Activated naive CD4-positive, alpha-beta T cell treated with anti-CD3 and anti-CD28 coated beads, Interleukin-2, amount 50 U/mL, for 24 hours (primary cell): Measurements from ENCODE around the gene RAB3C.

ENCODE experiments used
- H3K27ac Mint-ChIP-seq: one replicate; pipeline ENCODE4 v1.8.0; 2021; ENCODE audit warnings: mild to moderate bottlenecking, mixed read lengths
- H3K27me3 Mint-ChIP-seq: one replicate; pipeline ENCODE4 v1.8.0; 2021; ENCODE audit warnings: mixed read lengths
- H3K36me3 Mint-ChIP-seq: one replicate; pipeline ENCODE4 v1.8.0; 2021; ENCODE audit warnings: mixed read lengths
- H3K4me1 Mint-ChIP-seq: one replicate; pipeline ENCODE4 v1.8.0; 2021; ENCODE audit warnings: mixed read lengths
- H3K4me3 Mint-ChIP-seq: one replicate; pipeline ENCODE4 v1.8.0; 2021; ENCODE audit warnings: mild to moderate bottlenecking, mixed read lengths
- H3K9me3 Mint-ChIP-seq: one replicate; pipeline ENCODE4 v1.8.0; 2021; ENCODE audit warnings: mixed read lengths

RAB3C gene

GRCh38 chr5:58635416-58635815 lies 52.5 kb downstream of the RAB3C start:
- H3K36me3 Mint-ChIP-seq: no peaks in the 10 kb centered on the region
- no peak overlapping the region for H3K27ac Mint-ChIP-seq
- H3K9me3 Mint-ChIP-seq: peaks cover 6% of the 10 kb centered on the region
- H3K4me1 Mint-ChIP-seq: no peaks in the 10 kb centered on the region
- H3K4me3 Mint-ChIP-seq: no peak overlapping the region
- peaks cover 6% of the 10 kb centered on the region for H3K27me3 Mint-ChIP-seq

DNA sequence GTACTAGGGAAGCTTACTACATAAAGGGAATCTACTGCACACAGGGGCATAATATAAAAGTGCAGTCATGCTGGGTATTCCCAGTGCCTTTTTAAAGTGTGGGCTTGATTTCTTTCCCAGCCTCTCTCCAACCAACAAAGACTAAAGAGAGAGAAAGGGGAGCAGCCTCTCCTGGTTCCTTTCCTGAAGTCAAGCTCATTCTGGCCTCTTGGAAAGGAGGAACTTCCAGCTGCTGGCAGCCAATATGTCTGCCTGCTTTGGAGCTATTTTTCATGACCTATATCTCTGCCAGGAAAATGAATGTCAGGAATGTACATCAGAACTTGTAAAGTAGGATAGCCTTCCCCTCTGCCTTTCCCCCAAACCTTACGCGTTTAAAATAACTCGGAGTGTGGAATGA lies 57.1 kb downstream of the RAB3C start:
- Mint-ChIP-seq H3K27me3 (peaks cover 5% of the 10 kb centered on the region), H3K27ac (no peak overlapping the region), H3K4me1 (no peaks in the 10 kb centered on the region), H3K9me3 (no peaks in the 10 kb centered on the region), H3K36me3 (no peaks in the 10 kb centered on the region), H3K4me3 (no peak overlapping the region)

GRCh38 chr5:58641533-58641932 lies 58.7 kb downstream of the RAB3C start:
- Mint-ChIP-seq H3K9me3 (no peaks in the 10 kb centered on the region), H3K4me3 (no peak overlapping the region), H3K27ac (no peak overlapping the region), H3K27me3 (peaks cover 2% of the 10 kb centered on the region), H3K4me1 (no peaks in the 10 kb centered on the region), H3K36me3 (no peaks in the 10 kb centered on the region)

DNA sequence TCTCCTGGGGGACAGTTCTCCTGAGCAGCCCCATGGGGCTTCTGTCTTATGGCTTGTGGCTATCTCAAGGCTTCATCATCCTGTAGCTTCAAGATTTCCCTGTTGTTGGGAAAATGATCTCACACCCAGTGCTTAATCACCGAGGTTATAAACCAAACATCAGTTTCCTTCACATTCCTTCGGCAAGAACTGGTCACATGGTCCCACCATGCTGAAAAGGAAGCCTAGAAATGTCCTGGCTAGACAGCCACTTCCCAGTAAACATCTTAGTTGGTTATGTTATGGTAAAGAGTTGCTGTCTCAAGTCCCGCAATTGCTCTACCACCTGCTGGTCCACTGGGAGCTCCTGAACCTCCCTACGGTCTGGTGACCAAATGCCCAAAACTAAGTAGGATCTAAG lies 66.0 kb downstream of the RAB3C start:
- Mint-ChIP-seq H3K9me3 (no peaks in the 10 kb centered on the region), H3K27me3 (no peaks in the 10 kb centered on the region), H3K4me3 (no peak overlapping the region), H3K36me3 (no peaks in the 10 kb centered on the region), H3K4me1 (no peaks in the 10 kb centered on the region), H3K27ac (no peak overlapping the region)

DNA sequence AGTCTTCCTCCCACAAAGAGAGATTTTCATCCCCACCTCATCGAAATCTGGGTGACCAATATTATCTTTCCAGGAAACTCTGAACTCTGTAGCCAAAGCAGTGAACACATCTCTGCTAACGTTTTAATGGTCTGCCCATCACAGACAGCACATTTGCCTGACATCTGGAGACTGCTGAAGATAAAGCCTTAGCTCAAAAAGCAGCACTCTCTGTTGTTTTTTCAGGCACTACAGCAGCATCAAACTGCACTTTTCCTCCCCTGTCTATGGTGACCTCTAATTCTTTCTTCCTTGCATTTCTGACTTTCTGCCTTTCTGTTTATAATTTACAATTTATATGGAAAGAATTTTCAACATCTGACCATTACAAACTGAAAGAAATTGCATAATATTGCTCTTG lies 66.8 kb downstream of the RAB3C start:
- Mint-ChIP-seq H3K36me3 (no peaks in the 10 kb centered on the region), H3K4me3 (no peak overlapping the region), H3K9me3 (no peaks in the 10 kb centered on the region), H3K4me1 (no peaks in the 10 kb centered on the region), H3K27ac (no peak overlapping the region), H3K27me3 (no peaks in the 10 kb centered on the region)

GRCh38 chr5:58653521-58653920 lies 70.6 kb downstream of the RAB3C start:
- no peak overlapping the region for H3K4me3 Mint-ChIP-seq
- no peaks in the 10 kb centered on the region for H3K4me1 Mint-ChIP-seq

GRCh38 chr5:58666141-58666540 lies 83.3 kb downstream of the RAB3C start:
- peaks cover 4% of the 10 kb centered on the region for H3K9me3 Mint-ChIP-seq

More at GRCh38 chr5:58653521-58653920, 70.6 kb downstream of the RAB3C start:
- Mint-ChIP-seq H3K27ac (no peak overlapping the region), H3K27me3 (peaks cover 6% of the 10 kb centered on the region), H3K36me3 (peaks cover 1% of the 10 kb centered on the region), H3K9me3 (peaks cover 4% of the 10 kb centered on the region)

DNA sequence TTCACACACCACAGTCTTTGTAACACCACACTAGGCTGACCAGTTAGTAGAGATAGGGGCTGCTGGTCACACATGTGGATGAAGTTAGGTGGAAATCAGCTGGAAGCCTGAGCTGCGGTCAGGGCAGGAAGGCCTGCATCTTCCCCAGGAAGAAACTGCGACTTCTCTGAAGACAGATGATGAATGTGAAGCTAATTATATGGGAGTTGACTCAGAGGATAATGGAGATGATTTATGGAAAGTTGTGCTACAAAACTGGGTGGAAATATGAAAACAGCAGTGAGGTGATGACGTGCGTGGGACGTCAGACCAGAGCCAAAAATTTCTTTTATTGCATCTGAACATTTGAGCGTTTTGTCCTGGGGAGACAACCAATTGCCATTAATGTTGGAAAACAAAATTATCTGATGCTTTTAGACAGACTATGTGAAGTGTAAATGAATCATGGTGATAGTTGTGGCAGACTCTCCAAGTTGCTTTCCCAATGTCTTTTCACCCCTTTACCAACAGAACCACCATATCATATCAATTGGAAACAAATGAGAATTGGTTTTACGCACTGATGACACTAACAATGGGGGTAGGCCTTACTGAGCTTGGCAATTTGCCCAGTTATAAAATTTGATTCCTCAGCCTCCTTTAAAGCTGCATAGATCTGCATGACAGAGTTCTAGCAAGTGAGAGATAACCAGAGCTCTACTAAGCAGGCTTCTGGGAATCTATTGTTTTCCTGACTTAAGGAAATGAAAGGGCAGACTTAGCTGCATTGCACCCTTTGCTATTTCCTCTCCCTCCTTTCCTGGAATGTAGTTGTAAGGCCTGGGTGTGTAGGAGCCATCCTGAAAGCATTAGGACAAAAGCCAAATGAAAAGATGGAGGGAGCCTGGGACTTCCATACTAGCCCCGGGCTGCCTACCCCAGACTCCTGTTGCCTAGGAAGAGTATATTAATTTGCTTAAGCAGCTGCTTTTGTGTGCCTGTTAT lies 84.0 kb downstream of the RAB3C start:
- Mint-ChIP-seq H3K4me3 (no peak overlapping the region), H3K27ac (no peak overlapping the region), H3K9me3 (peaks cover 6% of the 10 kb centered on the region)

More at GRCh38 chr5:58666141-58666540, 83.3 kb downstream of the RAB3C start:
- no peaks in the 10 kb centered on the region for H3K4me1 Mint-ChIP-seq
- H3K36me3 Mint-ChIP-seq: no peaks in the 10 kb centered on the region
- no peak overlapping the region for H3K4me3 Mint-ChIP-seq
- H3K27me3 Mint-ChIP-seq: peaks cover 1% of the 10 kb centered on the region
- H3K27ac Mint-ChIP-seq: no peak overlapping the region

DNA sequence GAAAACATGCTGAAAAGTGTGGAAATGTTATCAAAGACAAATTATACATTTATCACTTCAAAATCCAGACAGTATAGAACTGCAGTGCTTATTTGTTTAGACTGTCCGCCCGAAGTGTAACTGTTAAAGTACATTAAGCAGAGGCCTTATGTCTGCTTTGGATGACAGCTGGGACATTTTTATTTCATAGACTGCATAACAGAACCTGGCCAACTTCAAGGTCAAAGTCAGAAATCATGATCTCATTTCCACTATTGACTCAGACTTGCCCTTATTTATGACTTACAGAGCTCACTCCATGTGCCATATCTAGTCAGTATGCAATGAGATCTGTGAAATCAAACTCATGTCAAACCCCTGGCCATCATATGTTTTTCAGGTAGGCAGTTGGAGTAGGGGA lies 87.7 kb downstream of the RAB3C start:
- Mint-ChIP-seq H3K9me3 (peaks cover 6% of the 10 kb centered on the region), H3K4me3 (no peak overlapping the region), H3K4me1 (no peaks in the 10 kb centered on the region), H3K36me3 (no peaks in the 10 kb centered on the region), H3K27ac (no peak overlapping the region), H3K27me3 (no peaks in the 10 kb centered on the region)

More for the DNA sequence above, 84.0 kb downstream of the RAB3C start:
- H3K27me3 Mint-ChIP-seq: peaks cover 1% of the 10 kb centered on the region
- no peaks in the 10 kb centered on the region for H3K36me3 Mint-ChIP-seq
- H3K4me1 Mint-ChIP-seq: no peaks in the 10 kb centered on the region

GRCh38 chr5:58671155-58671554 lies 88.3 kb downstream of the RAB3C start:
- H3K4me3 Mint-ChIP-seq: no peak overlapping the region
- H3K36me3 Mint-ChIP-seq: no peaks in the 10 kb centered on the region
- no peaks in the 10 kb centered on the region for H3K4me1 Mint-ChIP-seq
- H3K9me3 Mint-ChIP-seq: peaks cover 6% of the 10 kb centered on the region
- H3K27me3 Mint-ChIP-seq: no peaks in the 10 kb centered on the region
- H3K27ac Mint-ChIP-seq: no peak overlapping the region

GRCh38 chr5:58672521-58672920 lies 89.6 kb downstream of the RAB3C start:
- H3K27ac Mint-ChIP-seq: no peak overlapping the region
- H3K36me3 Mint-ChIP-seq: no peaks in the 10 kb centered on the region
- no peaks in the 10 kb centered on the region for H3K27me3 Mint-ChIP-seq
- no peaks in the 10 kb centered on the region for H3K4me1 Mint-ChIP-seq
- no peak overlapping the region for H3K4me3 Mint-ChIP-seq
- peaks cover 6% of the 10 kb centered on the region for H3K9me3 Mint-ChIP-seq

- H3K27me3 Mint-ChIP-seq: no peaks in the 10 kb centered on the region
- peaks cover 6% of the 10 kb centered on the region for H3K9me3 Mint-ChIP-seq
- no peaks in the 10 kb centered on the region for H3K4me1 Mint-ChIP-seq
- H3K36me3 Mint-ChIP-seq: no peaks in the 10 kb centered on the region
- no peak overlapping the region for H3K4me3 Mint-ChIP-seq
- H3K27ac Mint-ChIP-seq: no peak overlapping the region
These were observed 91.2 kb downstream of the RAB3C start for GRCh38 chr5:58674070-58674469.

DNA sequence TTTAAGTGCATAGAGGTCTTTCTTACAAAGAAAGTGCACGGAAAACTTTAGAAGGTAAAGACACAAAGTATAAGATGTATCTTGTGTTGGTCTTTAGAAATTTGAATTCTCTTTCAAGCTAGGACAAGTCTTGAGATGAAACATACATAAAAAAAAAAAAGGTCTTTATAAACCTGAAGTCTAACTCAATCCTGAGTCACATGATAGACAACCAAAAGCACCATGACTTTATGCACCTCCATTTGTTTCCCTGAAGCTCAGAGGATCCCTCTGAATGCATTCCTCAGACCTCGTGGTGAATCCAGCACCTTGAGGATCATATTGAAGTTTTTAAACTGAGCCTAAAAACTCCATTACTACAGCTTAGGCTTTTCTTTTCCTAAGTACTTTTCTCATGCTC lies 91.8 kb downstream of the RAB3C start:
- Mint-ChIP-seq H3K4me3 (no peak overlapping the region), H3K27me3 (no peaks in the 10 kb centered on the region), H3K27ac (no peak overlapping the region), H3K9me3 (peaks cover 6% of the 10 kb centered on the region), H3K4me1 (no peaks in the 10 kb centered on the region), H3K36me3 (no peaks in the 10 kb centered on the region)

GRCh38 chr5:58675341-58675740 lies 92.5 kb downstream of the RAB3C start:
- no peaks in the 10 kb centered on the region for H3K4me1 Mint-ChIP-seq
- peaks cover 6% of the 10 kb centered on the region for H3K9me3 Mint-ChIP-seq
- H3K27ac Mint-ChIP-seq: no peak overlapping the region
- no peaks in the 10 kb centered on the region for H3K27me3 Mint-ChIP-seq
- H3K36me3 Mint-ChIP-seq: no peaks in the 10 kb centered on the region
- no peak overlapping the region for H3K4me3 Mint-ChIP-seq

GRCh38 chr5:58677650-58678049 lies 94.8 kb downstream of the RAB3C start:
- no peaks in the 10 kb centered on the region for H3K27me3 Mint-ChIP-seq
- H3K4me1 Mint-ChIP-seq: no peaks in the 10 kb centered on the region
- H3K4me3 Mint-ChIP-seq: no peak overlapping the region
- H3K36me3 Mint-ChIP-seq: no peaks in the 10 kb centered on the region
- no peaks in the 10 kb centered on the region for H3K9me3 Mint-ChIP-seq
- H3K27ac Mint-ChIP-seq: no peak overlapping the region

- no peak overlapping the region for H3K4me3 Mint-ChIP-seq
- no peaks in the 10 kb centered on the region for H3K36me3 Mint-ChIP-seq
These were observed 97.6 kb downstream of the RAB3C start for GRCh38 chr5:58680503-58680902.

More at GRCh38 chr5:58680503-58680902, 97.6 kb downstream of the RAB3C start:
- H3K27me3 Mint-ChIP-seq: no peaks in the 10 kb centered on the region
- H3K4me1 Mint-ChIP-seq: no peaks in the 10 kb centered on the region
- no peak overlapping the region for H3K27ac Mint-ChIP-seq
- no peaks in the 10 kb centered on the region for H3K9me3 Mint-ChIP-seq
